ENCODE data around the gene LSM7.

DNA sequence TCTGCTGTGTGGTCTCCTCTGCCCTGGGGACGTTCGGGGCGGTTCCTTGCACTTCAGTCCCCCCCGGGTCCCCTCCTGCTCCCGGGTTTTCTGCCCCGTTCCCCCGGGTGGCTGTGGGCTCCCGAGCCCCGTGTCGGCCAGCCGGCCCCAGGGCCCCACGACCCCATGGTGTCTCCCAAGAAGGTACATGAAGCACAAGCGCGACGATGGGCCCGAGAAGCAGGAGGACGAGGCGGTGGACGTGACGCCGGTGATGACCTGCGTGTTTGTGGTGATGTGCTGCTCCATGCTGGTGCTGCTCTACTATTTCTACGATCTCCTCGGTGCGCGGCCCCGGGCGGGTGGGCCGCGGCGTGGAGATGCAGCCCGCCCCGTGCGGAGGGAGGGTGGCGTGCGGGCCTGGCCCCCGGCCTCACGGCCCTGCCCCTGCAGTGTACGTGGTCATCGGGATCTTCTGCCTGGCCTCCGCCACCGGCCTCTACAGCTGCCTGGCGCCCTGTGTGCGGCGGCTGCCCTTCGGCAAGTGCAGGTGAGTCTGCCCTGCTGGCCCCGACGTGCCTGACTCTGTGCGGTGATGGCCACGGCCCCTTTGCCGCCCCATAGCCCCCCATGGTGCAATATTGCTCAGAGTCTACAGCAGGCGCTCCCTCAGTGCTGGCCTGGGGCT lies 11.4 kb upstream of the LSM7 start:
- TF ChIP-seq, protein P1, sequence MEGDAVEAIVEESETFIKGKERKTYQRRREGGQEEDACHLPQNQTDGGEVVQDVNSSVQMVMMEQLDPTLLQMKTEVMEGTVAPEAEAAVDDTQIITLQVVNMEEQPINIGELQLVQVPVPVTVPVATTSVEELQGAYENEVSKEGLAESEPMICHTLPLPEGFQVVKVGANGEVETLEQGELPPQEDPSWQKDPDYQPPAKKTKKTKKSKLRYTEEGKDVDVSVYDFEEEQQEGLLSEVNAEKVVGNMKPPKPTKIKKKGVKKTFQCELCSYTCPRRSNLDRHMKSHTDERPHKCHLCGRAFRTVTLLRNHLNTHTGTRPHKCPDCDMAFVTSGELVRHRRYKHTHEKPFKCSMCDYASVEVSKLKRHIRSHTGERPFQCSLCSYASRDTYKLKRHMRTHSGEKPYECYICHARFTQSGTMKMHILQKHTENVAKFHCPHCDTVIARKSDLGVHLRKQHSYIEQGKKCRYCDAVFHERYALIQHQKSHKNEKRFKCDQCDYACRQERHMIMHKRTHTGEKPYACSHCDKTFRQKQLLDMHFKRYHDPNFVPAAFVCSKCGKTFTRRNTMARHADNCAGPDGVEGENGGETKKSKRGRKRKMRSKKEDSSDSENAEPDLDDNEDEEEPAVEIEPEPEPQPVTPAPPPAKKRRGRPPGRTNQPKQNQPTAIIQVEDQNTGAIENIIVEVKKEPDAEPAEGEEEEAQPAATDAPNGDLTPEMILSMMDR (IDR thresholded peaks at IDR 0.05), result no peak
- TF ChIP-seq POLR2A (IDR thresholded peaks at IDR 0.05), result no peak
